Measurements from ENCODE around the gene C16orf90.
A peak's percentile ranks its signal among the peaks of the same experiment; 100 is the strongest.

Gene C16orf90

DNA sequence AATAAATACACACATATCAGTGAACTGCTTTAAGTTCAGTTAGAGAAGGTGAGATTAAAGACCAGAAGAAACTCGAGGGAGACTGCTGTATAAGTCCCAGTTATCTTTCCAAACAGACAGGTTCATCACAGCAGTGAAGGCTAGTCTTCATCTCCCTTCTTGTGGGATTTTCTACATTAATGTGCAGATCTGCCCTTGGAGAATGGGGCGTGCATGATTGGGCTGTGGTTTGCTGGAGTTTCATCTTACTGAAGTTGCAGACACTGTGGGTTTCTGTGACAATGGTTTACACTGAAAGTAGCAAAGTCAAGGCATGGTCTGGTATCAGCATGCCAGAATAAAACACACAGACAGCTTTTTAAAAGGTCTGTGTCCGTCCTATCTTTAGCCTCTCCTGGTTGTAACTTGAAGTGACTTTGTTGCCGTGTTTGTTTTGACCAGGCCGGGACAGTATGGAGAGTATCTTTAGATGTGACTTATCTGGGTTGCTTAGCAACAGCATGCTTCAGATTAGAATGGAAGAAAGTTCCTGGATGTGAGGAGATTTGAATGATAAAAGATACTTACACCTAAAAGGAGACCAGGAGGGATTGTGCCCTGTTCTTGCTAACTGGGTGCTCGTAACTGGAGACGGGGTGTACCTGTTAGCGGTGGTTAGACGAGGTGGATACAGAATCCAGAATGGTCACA lies 35.7 kb downstream of the C16orf90 start:
- no peak for TF ChIP-seq CTCF (IDR thresholded peaks at IDR 0.05; ENCODE audit: low read depth, low read length, missing control alignments)
- H3K4me3 ChIP-seq (ENCODE audit: low read depth, low read length), result peak overlapping the region; percentile 75; the same call in 1 of the 2 replicates
- DNase-seq (ENCODE audit: low read depth), result no peak

GRCh38 chr16:3458852-3459361 lies 36.4 kb downstream of the C16orf90 start:
- peak overlapping the region; percentile 75 for H3K4me3 ChIP-seq (ENCODE audit: low read depth, low read length)
- no peak for TF ChIP-seq CTCF (IDR thresholded peaks at IDR 0.05; ENCODE audit: low read depth, low read length, missing control alignments)
- no peak for DNase-seq (ENCODE audit: low read depth)

DNA sequence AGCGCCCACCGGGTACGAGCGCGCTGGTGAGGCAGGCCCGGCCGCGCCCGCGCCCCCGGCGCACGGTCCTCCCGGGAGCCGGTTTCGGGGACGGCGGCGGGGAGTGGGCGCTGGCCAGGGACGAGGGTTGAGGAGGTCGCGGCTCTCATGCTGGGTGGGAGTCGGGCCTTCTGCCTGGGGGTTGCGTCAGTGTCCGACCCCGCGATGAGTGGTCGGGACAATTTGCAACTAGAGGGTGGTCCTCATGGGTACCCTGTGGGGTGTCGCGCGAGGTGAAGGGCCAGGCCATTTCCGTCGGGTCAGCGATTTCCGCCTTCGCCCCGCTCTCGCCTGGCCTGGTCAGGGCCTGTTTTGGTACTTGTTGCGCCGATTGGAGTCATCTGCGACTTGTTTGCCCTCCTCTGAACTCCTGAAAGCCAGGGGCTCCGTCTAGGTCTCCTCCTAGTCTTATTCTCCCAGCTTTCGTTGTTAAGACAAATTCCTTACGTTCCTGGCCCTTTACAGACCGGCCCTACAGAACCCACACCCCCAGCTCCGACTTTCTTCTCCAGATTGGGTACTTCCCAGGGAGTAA lies 36.9 kb downstream of the C16orf90 start:
- no peak for TF ChIP-seq CTCF (IDR thresholded peaks at IDR 0.05; ENCODE audit: low read depth, low read length, missing control alignments)
- DNase-seq (ENCODE audit: low read depth), result no peak
- peak overlapping the region; percentile 75 for H3K4me3 ChIP-seq (ENCODE audit: low read depth, low read length)

GRCh38 chr16:3457434-3458252 lies 37.6 kb downstream of the C16orf90 start:
- peak overlapping the region; percentile 75 for H3K4me3 ChIP-seq (ENCODE audit: low read depth, low read length)
- DNase-seq (ENCODE audit: low read depth), result peak; percentile 56
- TF ChIP-seq CTCF (IDR thresholded peaks at IDR 0.05; ENCODE audit: low read depth, low read length, missing control alignments), result peak; percentile 60

- no peak for DNase-seq (ENCODE audit: low read depth)
- no peak for TF ChIP-seq CTCF (IDR thresholded peaks at IDR 0.05; ENCODE audit: low read depth, low read length, missing control alignments)
Observed at GRCh38 chr16:3454631-3455147, 40.6 kb downstream of the C16orf90 start.

GRCh38 chr16:3454093-3454492 lies 41.2 kb downstream of the C16orf90 start:
- H3K4me3 ChIP-seq (ENCODE audit: low read depth, low read length), result no peak overlapping the region
- no peak for TF ChIP-seq CTCF (IDR thresholded peaks at IDR 0.05; ENCODE audit: low read depth, low read length, missing control alignments)
- no peak for DNase-seq (ENCODE audit: low read depth)

More at GRCh38 chr16:3454631-3455147, 40.6 kb downstream of the C16orf90 start:
- H3K4me3 ChIP-seq (ENCODE audit: low read depth, low read length), result no peak overlapping the region
